Neural crest cell (in vitro differentiated cells): ENCODE results near the gene PPP1R1B. TPM values are rescaled to one million over a fixed set of nuclear protein-coding genes. Genes with fewer than 3 reads are reported as not detected.

Experiments used
- DNase-seq: peaks from one replicate; pipeline ENCODE4 v3.0.0; 2021; ENCODE audit warnings: low read depth, mixed read lengths, low spot score
- H3K27ac Mint-ChIP-seq: one replicate; pipeline ENCODE4 v1.8.0; 2021; ENCODE audit warnings: mild to moderate bottlenecking, mixed read lengths; ENCODE audit not compliant: unreplicated experiment
- H3K27me3 Mint-ChIP-seq: 2 replicates; pipeline ENCODE4 v1.8.0; 2021; ENCODE audit warnings: low read depth, mild to moderate bottlenecking, mixed read lengths
- H3K36me3 Mint-ChIP-seq: 2 replicates; pipeline ENCODE4 v1.8.0; 2021; ENCODE audit warnings: low read depth, mild to moderate bottlenecking, mixed read lengths
- H3K4me1 Mint-ChIP-seq: 2 replicates; pipeline ENCODE4 v1.8.0; 2021; ENCODE audit warnings: mixed read lengths
- H3K4me3 Mint-ChIP-seq: one replicate; pipeline ENCODE4 v1.8.0; 2021; ENCODE audit warnings: mild to moderate bottlenecking, mixed read lengths
- H3K9me3 Mint-ChIP-seq: 2 replicates; pipeline ENCODE4 v1.8.0; 2021; ENCODE audit warnings: mixed read lengths
- total RNA-seq: library from RNA; stranded (reverse); gene quantifications from 2 replicates; pipeline ENCODE4 v1.2.1, GENCODE V29; 2021
- TF ChIP-seq, protein P1 (sequence below): fragments of 200-600 bp; sonication (generic); conservative IDR thresholded peaks from 2 replicates; pipeline ENCODE4 v1.5.0; 2021; ENCODE audit warnings: antibody characterized with exemption, mild to moderate bottlenecking

The PPP1R1B gene
- total RNA-seq, 1 donor from 2014 or later = not detected

DNA sequence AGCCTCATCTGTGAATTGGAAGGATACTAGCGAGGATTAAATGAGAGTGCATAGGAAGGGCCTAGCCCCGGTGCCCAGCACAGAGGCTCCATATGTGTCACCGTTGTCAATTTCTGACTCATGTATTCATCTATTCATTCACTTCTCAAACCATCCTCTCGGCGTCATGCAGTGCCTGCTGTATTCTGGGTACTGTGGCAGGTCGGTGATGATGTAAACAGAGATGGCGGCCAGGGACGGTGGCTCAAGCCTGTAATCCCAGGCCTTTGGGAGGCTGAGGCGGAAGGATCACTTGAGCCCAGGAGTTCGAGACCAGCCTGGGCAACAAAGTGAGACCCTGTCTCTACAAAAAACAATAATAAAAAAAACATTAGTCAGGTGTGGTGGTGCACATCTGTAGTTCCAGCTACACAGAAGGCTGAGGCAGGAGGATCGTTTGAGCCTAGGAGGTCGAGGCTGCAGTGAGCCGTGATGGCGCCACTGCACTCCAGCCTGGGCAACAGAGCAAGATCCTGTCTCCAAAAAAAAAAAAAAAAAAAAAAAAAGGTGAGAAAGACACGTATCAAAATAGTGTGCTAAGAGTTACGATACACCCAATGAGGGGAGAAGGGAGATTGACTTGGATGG lies 4.3 kb upstream of the PPP1R1B start:
- H3K36me3 Mint-ChIP-seq = no peaks in the 10 kb centered on the region
- peaks cover 86% of the 10 kb centered on the region for H3K27me3 Mint-ChIP-seq
- DNase-seq = no peak
- no peak overlapping the region for H3K27ac Mint-ChIP-seq
- TF ChIP-seq, protein P1, sequence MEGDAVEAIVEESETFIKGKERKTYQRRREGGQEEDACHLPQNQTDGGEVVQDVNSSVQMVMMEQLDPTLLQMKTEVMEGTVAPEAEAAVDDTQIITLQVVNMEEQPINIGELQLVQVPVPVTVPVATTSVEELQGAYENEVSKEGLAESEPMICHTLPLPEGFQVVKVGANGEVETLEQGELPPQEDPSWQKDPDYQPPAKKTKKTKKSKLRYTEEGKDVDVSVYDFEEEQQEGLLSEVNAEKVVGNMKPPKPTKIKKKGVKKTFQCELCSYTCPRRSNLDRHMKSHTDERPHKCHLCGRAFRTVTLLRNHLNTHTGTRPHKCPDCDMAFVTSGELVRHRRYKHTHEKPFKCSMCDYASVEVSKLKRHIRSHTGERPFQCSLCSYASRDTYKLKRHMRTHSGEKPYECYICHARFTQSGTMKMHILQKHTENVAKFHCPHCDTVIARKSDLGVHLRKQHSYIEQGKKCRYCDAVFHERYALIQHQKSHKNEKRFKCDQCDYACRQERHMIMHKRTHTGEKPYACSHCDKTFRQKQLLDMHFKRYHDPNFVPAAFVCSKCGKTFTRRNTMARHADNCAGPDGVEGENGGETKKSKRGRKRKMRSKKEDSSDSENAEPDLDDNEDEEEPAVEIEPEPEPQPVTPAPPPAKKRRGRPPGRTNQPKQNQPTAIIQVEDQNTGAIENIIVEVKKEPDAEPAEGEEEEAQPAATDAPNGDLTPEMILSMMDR = no peak
- peaks cover 10% of the 10 kb centered on the region for H3K4me1 Mint-ChIP-seq
- no peaks in the 10 kb centered on the region for H3K9me3 Mint-ChIP-seq
- peak overlapping the region; percentile 48 for H3K4me3 Mint-ChIP-seq

GRCh38 chr17:39623356-39623950 lies 3.3 kb upstream of the PPP1R1B start:
- Mint-ChIP-seq H3K27me3 (peaks cover 90% of the 10 kb centered on the region), H3K27ac (no peak overlapping the region), H3K4me3 (peak overlapping the region; percentile 56), H3K36me3 (no peaks in the 10 kb centered on the region), H3K9me3 (no peaks in the 10 kb centered on the region), H3K4me1 (peaks cover 6% of the 10 kb centered on the region)
- DNase-seq = peak; percentile 94
- TF ChIP-seq, protein P1 = peak; percentile 86

DNA sequence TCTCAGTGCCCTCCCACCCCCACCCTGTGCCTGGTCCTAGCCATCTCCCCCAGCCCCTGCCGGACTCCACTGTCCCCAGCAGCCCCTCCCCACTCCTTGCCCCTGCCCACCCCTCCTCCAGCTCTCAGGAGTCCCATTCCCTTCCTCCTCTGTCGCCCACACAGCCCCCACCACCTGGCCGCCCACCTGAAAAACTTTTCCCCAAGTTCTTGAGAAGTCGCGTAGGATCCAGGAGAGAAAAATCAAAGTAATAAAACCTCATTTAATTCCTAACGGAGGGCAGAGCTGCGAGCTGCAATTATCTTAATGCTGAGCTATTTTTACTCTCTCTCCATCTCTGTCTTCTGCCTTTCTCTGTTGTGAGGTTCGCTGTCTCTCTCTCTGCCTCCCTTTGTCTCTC lies 2.4 kb upstream of the PPP1R1B start:
- no peaks in the 10 kb centered on the region for H3K36me3 Mint-ChIP-seq
- H3K9me3 Mint-ChIP-seq = no peaks in the 10 kb centered on the region
- peaks cover 90% of the 10 kb centered on the region for H3K27me3 Mint-ChIP-seq
- no peak overlapping the region for H3K4me3 Mint-ChIP-seq
- no peak for DNase-seq
- H3K4me1 Mint-ChIP-seq = peaks cover 5% of the 10 kb centered on the region
- no peak overlapping the region for H3K27ac Mint-ChIP-seq
- TF ChIP-seq, protein P1 = no peak

GRCh38 chr17:39625198-39625785 lies 1.5 kb upstream of the PPP1R1B start:
- TF ChIP-seq, protein P1 = no peak
- H3K9me3 Mint-ChIP-seq = no peaks in the 10 kb centered on the region
- H3K27ac Mint-ChIP-seq = no peak overlapping the region
- H3K4me1 Mint-ChIP-seq = peaks cover 5% of the 10 kb centered on the region
- H3K27me3 Mint-ChIP-seq = peaks cover 90% of the 10 kb centered on the region
- DNase-seq = no peak
- no peaks in the 10 kb centered on the region for H3K36me3 Mint-ChIP-seq
- no peak overlapping the region for H3K4me3 Mint-ChIP-seq

DNA sequence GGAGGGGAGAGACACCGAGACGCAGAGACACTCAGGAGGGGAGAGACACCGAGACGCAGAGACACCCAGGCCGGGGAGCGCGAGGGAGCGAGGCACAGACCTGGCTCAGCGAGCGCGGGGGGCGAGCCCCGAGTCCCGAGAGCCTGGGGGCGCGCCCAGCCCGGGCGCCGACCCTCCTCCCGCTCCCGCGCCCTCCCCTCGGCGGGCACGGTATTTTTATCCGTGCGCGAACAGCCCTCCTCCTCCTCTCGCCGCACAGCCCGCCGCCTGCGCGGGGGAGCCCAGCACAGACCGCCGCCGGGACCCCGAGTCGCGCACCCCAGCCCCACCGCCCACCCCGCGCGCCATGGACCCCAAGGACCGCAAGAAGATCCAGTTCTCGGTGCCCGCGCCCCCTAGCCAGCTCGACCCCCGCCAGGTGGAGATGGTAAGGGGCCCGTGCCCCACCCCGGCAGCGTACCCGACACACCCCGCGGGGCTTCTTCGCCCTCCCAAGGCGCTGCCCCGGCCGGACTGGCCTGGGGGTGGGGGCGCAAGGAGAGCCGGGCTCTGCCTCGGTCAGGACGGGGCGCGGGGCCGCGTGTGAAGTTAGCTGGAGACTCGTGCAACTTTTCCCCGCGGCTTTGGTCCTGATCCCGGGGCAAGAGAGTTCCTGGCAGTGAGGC lies 427 bp downstream of the PPP1R1B start:
- DNase-seq = no peak
- TF ChIP-seq, protein P1 = no peak
- H3K9me3 Mint-ChIP-seq = no peaks in the 10 kb centered on the region
- H3K4me1 Mint-ChIP-seq = peaks cover 4% of the 10 kb centered on the region
- H3K27me3 Mint-ChIP-seq = peaks cover 91% of the 10 kb centered on the region
- no peak overlapping the region for H3K4me3 Mint-ChIP-seq
- H3K36me3 Mint-ChIP-seq = no peaks in the 10 kb centered on the region
- no peak overlapping the region for H3K27ac Mint-ChIP-seq
